Adrenal gland (tissue), 5 donors: ENCODE results near the gene COL6A3.

Experiments
- POLR2A ChIP-seq, 2 donors: fragments of 450-650 bp; IDR thresholded peaks; one replicate each; pipeline ENCODE4 v1.6.1; 2017; ENCODE audit warnings: antibody characterized with exemption in 2 of 2, mild to moderate bottlenecking in 2 of 2, moderate library complexity in 1 of 2
- TF ChIP-seq, protein P1 (sequence below), 6 experiments: fragments of 450-650 bp in 4 of 6; fragments of 200-600 bp in 2 of 6; sonication (generic) in 1 of 6; IDR thresholded peaks; 1 replicate in 5 of 6; 2 replicates in 1 of 6; pipeline versions ENCODE4 v1.5.1 to v1.8.0; 2016 to 2021; ENCODE audit warnings: antibody characterized with exemption in 6 of 6, mild to moderate bottlenecking in 2 of 6, moderate library complexity in 1 of 6
- donor health status: DM: no; HTN: no; CAD: no.

DNA sequence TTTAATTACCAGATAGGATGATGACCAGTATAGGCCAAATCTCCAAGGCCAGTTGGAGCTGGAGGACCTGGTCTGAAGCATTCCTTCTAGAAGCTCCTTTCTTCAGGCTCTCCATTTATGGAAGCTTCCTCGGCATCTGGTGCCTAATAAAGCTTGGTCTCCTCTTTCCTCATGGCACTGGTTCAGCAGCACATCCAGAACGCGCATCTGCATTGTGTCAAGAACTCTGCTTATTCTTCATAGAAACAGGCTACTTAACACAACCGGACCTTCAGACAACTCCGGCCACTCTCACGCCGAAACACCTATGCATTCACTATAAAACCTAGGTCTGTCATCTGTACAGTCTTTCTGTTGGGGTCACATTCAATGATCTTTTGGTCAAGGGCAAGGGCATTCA is 99.8 kb downstream of the COL6A3 start:
- TF ChIP-seq, protein P1, sequence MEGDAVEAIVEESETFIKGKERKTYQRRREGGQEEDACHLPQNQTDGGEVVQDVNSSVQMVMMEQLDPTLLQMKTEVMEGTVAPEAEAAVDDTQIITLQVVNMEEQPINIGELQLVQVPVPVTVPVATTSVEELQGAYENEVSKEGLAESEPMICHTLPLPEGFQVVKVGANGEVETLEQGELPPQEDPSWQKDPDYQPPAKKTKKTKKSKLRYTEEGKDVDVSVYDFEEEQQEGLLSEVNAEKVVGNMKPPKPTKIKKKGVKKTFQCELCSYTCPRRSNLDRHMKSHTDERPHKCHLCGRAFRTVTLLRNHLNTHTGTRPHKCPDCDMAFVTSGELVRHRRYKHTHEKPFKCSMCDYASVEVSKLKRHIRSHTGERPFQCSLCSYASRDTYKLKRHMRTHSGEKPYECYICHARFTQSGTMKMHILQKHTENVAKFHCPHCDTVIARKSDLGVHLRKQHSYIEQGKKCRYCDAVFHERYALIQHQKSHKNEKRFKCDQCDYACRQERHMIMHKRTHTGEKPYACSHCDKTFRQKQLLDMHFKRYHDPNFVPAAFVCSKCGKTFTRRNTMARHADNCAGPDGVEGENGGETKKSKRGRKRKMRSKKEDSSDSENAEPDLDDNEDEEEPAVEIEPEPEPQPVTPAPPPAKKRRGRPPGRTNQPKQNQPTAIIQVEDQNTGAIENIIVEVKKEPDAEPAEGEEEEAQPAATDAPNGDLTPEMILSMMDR (IDR thresholded peaks at IDR 0.05): no peak
- no peak for TF ChIP-seq POLR2A (IDR thresholded peaks at IDR 0.05)
